ENCODE measurements around the gene TASP1. TPM values are rescaled to one million over a fixed set of nuclear protein-coding genes. Genes with fewer than 3 reads are reported as not detected.

TASP1 gene
- total and polyA plus RNA-seq, 10 of the 15 experiments (the other 5 are each of a cell fraction or from before 2014, with no cell fraction given), result 7.4 to 17.8 (median 10.5) TPM

- no peak for TF ChIP-seq SKIL (IDR thresholded peaks at IDR 0.05; ENCODE audit: low read depth, poor library complexity, severe bottlenecking)
- no peak for TF ChIP-seq SMAD5 (IDR thresholded peaks at IDR 0.05; ENCODE audit: low read depth)
- TF ChIP-seq SPI1 (IDR thresholded peaks at IDR 0.05; ENCODE audit: borderline replicate concordance, insufficient read depth, low read depth, low read length), result no peak
- TF ChIP-seq RBBP5 (conservative IDR thresholded peaks at IDR 0.05), result no peak
- no peak for TF ChIP-seq IRF5 (IDR thresholded peaks at IDR 0.05; ENCODE audit: borderline replicate concordance)
- TF ChIP-seq SUZ12 (IDR thresholded peaks at IDR 0.05; ENCODE audit: unreplicated experiment), result no peak
- TF ChIP-seq ZZZ3 (IDR thresholded peaks at IDR 0.05; ENCODE audit: control insufficient read depth, insufficient read length, low read depth), result no peak
- TF ChIP-seq FOS (IDR thresholded peaks at IDR 0.05; ENCODE audit: borderline replicate concordance, extremely low read depth, insufficient read length), result no peak
- TF ChIP-seq CREB1 (IDR thresholded peaks at IDR 0.05; ENCODE audit: low read depth), result no peak
- no peak for TF ChIP-seq WRNIP1 (IDR thresholded peaks at IDR 0.05; ENCODE audit: borderline replicate concordance, low read depth, low read length)
- no peak for TF ChIP-seq SRF (IDR thresholded peaks at IDR 0.05; ENCODE audit: low read depth in 2 of 2, low read length in 2 of 2)
These were observed 27.1 kb downstream of the TASP1 start (continued) for GRCh38 chr20:13611611-13612125.

All from GM12878 (cell line).